ENCODE results near the gene PDE6A. TPM values are rescaled to one million over a fixed set of nuclear protein-coding genes. Genes with fewer than 3 reads are reported as not detected.

Gene PDE6A
- total RNA-seq, 1 donor from 2014 or later, result 0.25 TPM

DNA sequence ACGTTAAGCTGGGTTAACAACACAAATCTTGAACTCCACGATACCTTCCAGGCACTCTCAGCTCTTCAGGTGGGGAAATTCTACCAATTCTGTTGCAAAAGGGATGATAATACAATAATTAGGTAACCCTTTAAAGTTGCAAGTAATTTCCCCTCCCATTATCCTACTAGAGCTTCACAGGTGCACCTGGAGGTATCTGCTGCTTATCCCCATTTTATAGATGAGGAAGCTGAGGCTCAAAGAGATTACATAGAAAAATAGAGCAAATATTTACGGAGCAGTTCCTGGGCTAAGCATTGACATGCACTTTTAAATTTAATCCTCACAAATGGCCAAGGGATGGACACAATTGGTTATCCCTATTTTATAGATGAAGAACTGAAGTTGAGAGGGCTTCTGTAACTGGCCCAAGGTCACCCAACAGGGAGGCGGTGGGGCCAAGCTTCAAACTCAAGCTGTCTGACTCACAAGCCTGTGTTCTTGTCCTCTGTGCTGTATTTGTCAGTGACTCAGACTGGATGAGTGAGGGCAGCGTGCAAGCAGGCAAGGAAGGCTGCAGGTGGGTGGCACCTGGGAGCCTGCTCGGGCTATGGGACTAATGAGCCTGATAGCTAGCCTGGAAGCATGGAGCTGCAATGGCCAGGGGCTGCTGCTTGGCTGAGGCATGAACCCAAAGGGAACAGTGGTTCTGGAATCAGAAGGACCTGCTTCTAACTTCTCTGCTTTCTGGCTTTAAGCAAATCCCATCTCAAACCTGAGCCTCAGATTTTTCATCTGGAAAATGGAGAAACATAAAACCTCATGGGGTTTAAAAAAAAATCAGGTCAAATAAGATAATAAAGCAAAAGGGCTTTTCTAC lies 105.5 kb downstream of the PDE6A start:
- no peak for DNase-seq (ENCODE audit: extremely low spot score in 2 of 2)
- Histone ChIP-seq H3K4me3 (no peak overlapping the region), H3K27ac (no peak overlapping the region), H3K4me1 (no peaks in the 10 kb centered on the region), H3K9me3 (no peaks in the 10 kb centered on the region), H3K27me3 (no peaks in the 10 kb centered on the region), H3K36me3 (peaks cover 0 to 7% of the 10 kb centered on the region in 2 donors)
- intact Hi-C loops (cut with DNase I), result loop anchor here (10.0 kb wide), 1 partner anchor 146 kb away; no protein-coding TSS in a partner anchor
- TF ChIP-seq POLR2A (IDR thresholded peaks at IDR 0.05) (no peak), POLR2AphosphoS5 (IDR thresholded peaks at IDR 0.05; ENCODE audit: insufficient read depth in 1 of 2, low read depth in 1 of 2) (no peak)
- TF ChIP-seq, protein P1, sequence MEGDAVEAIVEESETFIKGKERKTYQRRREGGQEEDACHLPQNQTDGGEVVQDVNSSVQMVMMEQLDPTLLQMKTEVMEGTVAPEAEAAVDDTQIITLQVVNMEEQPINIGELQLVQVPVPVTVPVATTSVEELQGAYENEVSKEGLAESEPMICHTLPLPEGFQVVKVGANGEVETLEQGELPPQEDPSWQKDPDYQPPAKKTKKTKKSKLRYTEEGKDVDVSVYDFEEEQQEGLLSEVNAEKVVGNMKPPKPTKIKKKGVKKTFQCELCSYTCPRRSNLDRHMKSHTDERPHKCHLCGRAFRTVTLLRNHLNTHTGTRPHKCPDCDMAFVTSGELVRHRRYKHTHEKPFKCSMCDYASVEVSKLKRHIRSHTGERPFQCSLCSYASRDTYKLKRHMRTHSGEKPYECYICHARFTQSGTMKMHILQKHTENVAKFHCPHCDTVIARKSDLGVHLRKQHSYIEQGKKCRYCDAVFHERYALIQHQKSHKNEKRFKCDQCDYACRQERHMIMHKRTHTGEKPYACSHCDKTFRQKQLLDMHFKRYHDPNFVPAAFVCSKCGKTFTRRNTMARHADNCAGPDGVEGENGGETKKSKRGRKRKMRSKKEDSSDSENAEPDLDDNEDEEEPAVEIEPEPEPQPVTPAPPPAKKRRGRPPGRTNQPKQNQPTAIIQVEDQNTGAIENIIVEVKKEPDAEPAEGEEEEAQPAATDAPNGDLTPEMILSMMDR (IDR thresholded peaks at IDR 0.05), result no peak

DNA sequence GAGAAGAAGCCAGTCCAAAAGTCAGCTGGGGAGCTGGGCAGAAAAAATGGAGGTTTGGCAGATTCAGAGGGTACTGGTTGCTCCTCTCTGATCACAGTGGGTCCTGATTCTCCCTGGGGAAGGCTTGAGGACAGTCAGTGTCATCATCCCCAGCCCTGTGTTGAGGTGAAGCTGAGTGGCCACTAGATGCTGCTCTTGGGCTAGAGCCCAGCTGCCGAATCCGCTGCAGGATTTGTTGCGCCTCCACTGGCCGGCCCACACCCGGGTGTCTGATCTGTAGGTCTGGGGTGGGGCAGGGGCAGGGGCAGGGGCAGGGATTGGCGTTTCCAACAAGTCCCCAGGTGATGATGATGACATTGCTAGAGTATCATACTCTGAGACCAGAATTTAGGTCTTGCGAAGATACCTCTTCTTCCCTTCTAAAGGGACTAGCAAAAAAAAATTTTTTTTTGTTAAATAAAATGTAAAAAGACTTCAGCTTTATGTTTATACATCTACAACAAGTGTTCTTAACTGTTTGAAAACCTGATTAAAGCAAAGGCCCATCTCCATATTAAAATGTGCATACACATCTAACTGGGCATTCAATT lies 106.8 kb downstream of the PDE6A start:
- no peaks in the 10 kb centered on the region for H3K27me3 ChIP-seq
- no peak overlapping the region for H3K4me3 ChIP-seq
- no peaks in the 10 kb centered on the region for H3K4me1 ChIP-seq
- H3K36me3 ChIP-seq, result peaks cover 0 to 4% of the 10 kb centered on the region in 2 donors
- intact Hi-C loops (cut with DNase I), result loop anchor here (10.0 kb wide), 1 partner anchor 147 kb away; no protein-coding TSS in a partner anchor
- no peaks in the 10 kb centered on the region for H3K9me3 ChIP-seq
- DNase-seq (ENCODE audit: extremely low spot score in 2 of 2), result no peak
- no peak overlapping the region for H3K27ac ChIP-seq
- no peak for TF ChIP-seq POLR2A (IDR thresholded peaks at IDR 0.05)
- TF ChIP-seq, protein P1 (IDR thresholded peaks at IDR 0.05), result no peak
- no peak for TF ChIP-seq POLR2AphosphoS5 (IDR thresholded peaks at IDR 0.05; ENCODE audit: insufficient read depth in 1 of 2, low read depth in 1 of 2)

DNA sequence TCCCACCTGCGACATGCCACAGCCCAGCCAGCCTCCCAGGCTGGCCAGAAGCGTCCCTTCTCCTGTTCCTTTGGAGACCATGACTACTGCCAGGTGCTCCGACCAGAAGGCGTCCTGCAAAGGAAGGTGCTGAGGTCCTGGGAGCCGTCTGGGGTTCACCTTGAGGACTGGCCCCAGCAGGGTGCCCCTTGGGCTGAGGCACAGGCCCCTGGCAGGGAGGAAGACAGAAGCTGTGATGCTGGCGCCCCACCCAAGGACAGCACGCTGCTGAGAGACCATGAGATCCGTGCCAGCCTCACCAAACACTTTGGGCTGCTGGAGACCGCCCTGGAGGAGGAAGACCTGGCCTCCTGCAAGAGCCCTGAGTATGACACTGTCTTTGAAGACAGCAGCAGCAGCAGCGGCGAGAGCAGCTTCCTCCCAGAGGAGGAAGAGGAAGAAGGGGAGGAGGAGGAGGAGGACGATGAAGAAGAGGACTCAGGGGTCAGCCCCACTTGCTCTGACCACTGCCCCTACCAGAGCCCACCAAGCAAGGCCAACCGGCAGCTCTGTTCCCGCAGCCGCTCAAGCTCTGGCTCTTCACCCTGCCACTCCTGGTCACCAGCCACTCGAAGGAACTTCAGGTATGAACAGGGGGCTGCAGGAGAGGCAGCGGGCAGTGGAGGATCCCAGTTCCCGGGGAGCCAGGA lies 108.0 kb downstream of the PDE6A start:
- no peak overlapping the region for H3K27ac ChIP-seq
- no peaks in the 10 kb centered on the region for H3K9me3 ChIP-seq
- no peak for TF ChIP-seq POLR2A (IDR thresholded peaks at IDR 0.05)
- TF ChIP-seq POLR2AphosphoS5 (IDR thresholded peaks at IDR 0.05; ENCODE audit: insufficient read depth in 1 of 2, low read depth in 1 of 2), result no peak
- TF ChIP-seq, protein P1 (IDR thresholded peaks at IDR 0.05), result no peak
- no peaks in the 10 kb centered on the region for H3K27me3 ChIP-seq
- DNase-seq (ENCODE audit: extremely low spot score in 2 of 2), result no peak
- H3K36me3 ChIP-seq, result no peaks in the 10 kb centered on the region
- no peaks in the 10 kb centered on the region for H3K4me1 ChIP-seq
- no peak overlapping the region for H3K4me3 ChIP-seq
- intact Hi-C loops (cut with DNase I), result loop anchor here (10.0 kb wide), 1 partner anchor 148 kb away; no protein-coding TSS in a partner anchor

DNA sequence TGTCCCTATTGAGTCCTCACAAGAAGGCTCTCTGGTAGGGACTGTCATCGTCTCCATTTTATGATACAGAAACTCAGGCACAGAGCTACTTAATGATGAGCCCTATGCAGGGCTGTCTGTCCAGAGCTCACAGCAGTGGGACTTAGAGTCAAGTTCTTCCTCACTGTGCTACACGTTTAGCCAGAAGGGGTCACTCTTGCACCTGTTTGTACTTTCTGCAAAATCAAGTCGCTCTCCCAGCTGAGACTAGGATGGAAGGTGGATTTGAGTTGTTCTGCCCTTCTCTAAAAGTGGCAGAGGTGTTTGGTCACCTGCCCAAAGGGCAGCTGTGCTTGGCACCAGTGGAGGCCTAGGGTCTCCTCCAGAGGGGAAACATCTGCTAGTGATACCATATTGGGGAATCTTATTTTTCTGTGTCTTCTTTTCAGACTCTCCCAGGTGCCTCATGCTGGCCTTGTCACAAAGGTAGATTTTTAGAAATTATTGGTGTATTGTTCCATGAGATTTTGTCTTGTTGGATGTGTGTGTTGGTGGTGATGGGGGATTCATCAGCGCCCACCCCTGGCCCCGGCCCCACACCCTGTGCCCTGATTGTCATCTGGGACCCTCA lies 110.2 kb downstream of the PDE6A start:
- Histone ChIP-seq H3K4me1 (no peaks in the 10 kb centered on the region), H3K27me3 (no peaks in the 10 kb centered on the region), H3K9me3 (no peaks in the 10 kb centered on the region), H3K27ac (no peak overlapping the region), H3K4me3 (no peak overlapping the region), H3K36me3 (no peaks in the 10 kb centered on the region)
- no peak for DNase-seq (ENCODE audit: extremely low spot score in 2 of 2)
- intact Hi-C loops (cut with DNase I), result loop anchor here (10.0 kb wide), 1 partner anchor 150 kb away; no protein-coding TSS in a partner anchor
- TF ChIP-seq POLR2A (IDR thresholded peaks at IDR 0.05) (no peak), POLR2AphosphoS5 (IDR thresholded peaks at IDR 0.05; ENCODE audit: insufficient read depth in 1 of 2, low read depth in 1 of 2) (no peak)
- TF ChIP-seq, protein P1 (IDR thresholded peaks at IDR 0.05), result peak; percentile 43 to 54 (median 53)
